GM23338 (cell line): Measurements from ENCODE around the gene CD22. TPM values are rescaled to one million over a fixed set of nuclear protein-coding genes. Genes with fewer than 3 reads are reported as not detected.

Experiments used
- ATAC-seq: fragments of 200-7000 bp; cut with Tn5 transposase; 3 replicates; pipeline ENCODE4 v1.9.1; 2020
- DNase-seq: peaks from one replicate; pipeline ENCODE4 v3.0.0-alpha.2; 2015; ENCODE audit warnings: low spot score
- H2AFZ ChIP-seq: fragments of 200-600 bp; sonication (generic); 2 replicates; pipeline ENCODE4 v1.8.0; 2016; ENCODE audit warnings: antibody characterized with exemption, mild to moderate bottlenecking, moderate library complexity
- H3F3A ChIP-seq: fragments of 200-600 bp; sonication (generic); replicated peaks from 2 replicates; pipeline ENCODE4 v1.8.0; 2017; ENCODE audit warnings: antibody characterized with exemption, mixed run types, low read depth
- H3K27ac ChIP-seq: fragments of 200-600 bp; sonication (generic); 2 replicates; pipeline ENCODE4 v1.6.1; 2016; ENCODE audit warnings: low read depth
- H3K27me3 ChIP-seq: fragments of 200-600 bp; sonication (generic); 2 replicates; pipeline ENCODE4 v1.8.0; 2016; ENCODE audit warnings: mild to moderate bottlenecking, mixed run types, moderate library complexity; ENCODE audit not compliant: insufficient read depth
- H3K36me3 ChIP-seq: fragments of 200-600 bp; sonication (generic); 2 replicates; pipeline ENCODE4 v1.8.0; 2016; ENCODE audit warnings: mild to moderate bottlenecking; ENCODE audit not compliant: insufficient read depth
- H3K4me1 ChIP-seq: fragments of 200-600 bp; sonication (generic); 2 replicates; pipeline ENCODE4 v1.8.0; 2016; ENCODE audit warnings: mild to moderate bottlenecking, moderate library complexity; ENCODE audit not compliant: insufficient read depth
- H3K4me2 ChIP-seq: fragments of 200-600 bp; sonication (generic); 2 replicates; pipeline ENCODE4 v1.7.1; 2017; ENCODE audit warnings: mixed run types
- H3K4me3 ChIP-seq: fragments of 200-600 bp; sonication (generic); 2 replicates; pipeline ENCODE4 v1.6.1; 2016; ENCODE audit warnings: mixed run types
- H3K79me2 ChIP-seq: fragments of 200-600 bp; sonication (generic); replicated peaks from 2 replicates; pipeline ENCODE4 v1.8.0; 2017; ENCODE audit warnings: mild to moderate bottlenecking; ENCODE audit not compliant: insufficient read depth
- H3K9me2 ChIP-seq: fragments of 200-600 bp; sonication (generic); 2 replicates; pipeline ENCODE4 v1.8.0; 2017; ENCODE audit not compliant: insufficient read depth
- H4K20me1 ChIP-seq: fragments of 200-600 bp; sonication (generic); replicated peaks from 2 replicates; pipeline ENCODE4 v1.8.0; 2017; ENCODE audit warnings: mild to moderate bottlenecking; ENCODE audit not compliant: insufficient read depth
- H3K27ac Mint-ChIP-seq: 2 replicates; pipeline ENCODE4 v1.8.0; 2020; ENCODE audit warnings: inconsistent platforms, mild to moderate bottlenecking, moderate library complexity, mixed read lengths
- H3K27me3 Mint-ChIP-seq: 3 replicates; pipeline ENCODE4 v1.8.0; 2022; ENCODE audit warnings: low read depth, mild to moderate bottlenecking, moderate library complexity, mixed read lengths, inconsistent platforms; ENCODE audit not compliant: insufficient read depth, poor library complexity
- H3K36me3 Mint-ChIP-seq: 3 replicates; pipeline ENCODE4 v1.8.0; 2021; ENCODE audit warnings: low read depth, mild to moderate bottlenecking, inconsistent platforms, moderate library complexity, mixed read lengths
- H3K4me1 Mint-ChIP-seq: 3 replicates; pipeline ENCODE4 v1.8.0; 2020; ENCODE audit warnings: mild to moderate bottlenecking, inconsistent platforms, mixed read lengths
- H3K4me3 Mint-ChIP-seq: 3 replicates; pipeline ENCODE4 v1.8.0; 2021; ENCODE audit warnings: moderate library complexity, mild to moderate bottlenecking, inconsistent platforms, mixed read lengths
- H3K9me3 Mint-ChIP-seq: 3 replicates; pipeline ENCODE4 v1.8.0; 2020; ENCODE audit warnings: moderate library complexity, mild to moderate bottlenecking, inconsistent platforms, mixed read lengths
- CREB1 ChIP-seq: fragments of 250-450 bp; sonication (Bioruptor Pico); IDR thresholded peaks from 2 replicates; pipeline ENCODE4 v1.5.0; 2020; ENCODE audit warnings: low read depth, mild to moderate bottlenecking, moderate library complexity
- EZH2 ChIP-seq: fragments of 200-600 bp; sonication (generic); IDR thresholded peaks from one replicate; pipeline ENCODE4 v1.8.0; 2017; ENCODE audit warnings: antibody characterized with exemption, mild to moderate bottlenecking, low read depth; ENCODE audit not compliant: unreplicated experiment
- EZH2phosphoT487 ChIP-seq: fragments of 200-600 bp; sonication (generic); IDR thresholded peaks from one replicate; pipeline ENCODE4 v1.8.1; 2018; ENCODE audit warnings: antibody characterized with exemption; ENCODE audit not compliant: unreplicated experiment
- JUNB ChIP-seq: IDR thresholded peaks from one replicate; pipeline ENCODE4 v1.6.1; 2016; ENCODE audit warnings: antibody characterized with exemption; ENCODE audit not compliant: unreplicated experiment
- NANOG ChIP-seq: IDR thresholded peaks from 2 replicates; pipeline ENCODE4 v1.6.1; 2016; ENCODE audit warnings: antibody characterized with exemption, borderline replicate concordance
- POLR2AphosphoS5 ChIP-seq: IDR thresholded peaks from 2 replicates; pipeline ENCODE4 v1.6.1; 2016; ENCODE audit warnings: antibody characterized with exemption, low read depth
- STAT1 ChIP-seq: IDR thresholded peaks from one replicate; pipeline ENCODE4 v1.6.1; 2016; ENCODE audit warnings: antibody characterized with exemption; ENCODE audit not compliant: unreplicated experiment
- ZNF114 ChIP-seq: fragments of 250-450 bp; sonication (Bioruptor Pico); IDR thresholded peaks from 2 replicates; pipeline ENCODE4 v1.5.0; 2020; ENCODE audit warnings: mild to moderate bottlenecking, moderate library complexity
- ZNF331 ChIP-seq: fragments of 250-450 bp; sonication (Bioruptor Pico); IDR thresholded peaks from 2 replicates; pipeline ENCODE4 v1.5.0; 2020; ENCODE audit warnings: low read depth, mild to moderate bottlenecking, moderate library complexity
- polyA plus RNA-seq: library from polyadenylated mRNA; unstranded; fragments of >200 nt; fragmentation: Nextera tagmentation; extraction: Ambion mirVana; gene quantifications from 2 replicates; pipeline ENCODE4 v1.2.1, GENCODE V29; 2016
- total RNA-seq: library from RNA; depleted of rRNA; stranded (reverse); fragments of >200 nt; shearing (Covaris generic); gene quantifications from 2 replicates; pipeline ENCODE4 v1.2.3, GENCODE V29; 2014
- TF ChIP-seq, protein P1 (sequence below), 2 experiments: fragments of 200-600 bp in 1 of 2; sonication (generic) in 1 of 2; conservative IDR thresholded peaks; 2 replicates each; pipeline versions ENCODE4 v1.5.1 to v1.6.1; 2016 to 2017; ENCODE audit warnings: antibody characterized with exemption in 2 of 2, low read depth in 2 of 2, mild to moderate bottlenecking in 2 of 2, moderate library complexity in 1 of 2
- TF ChIP-seq, protein P2 (sequence below): IDR thresholded peaks from 2 replicates; pipeline ENCODE4 v1.6.1; 2016; ENCODE audit warnings: antibody characterized with exemption
- TF ChIP-seq, protein P3 (sequence below): fragments of 250-450 bp; sonication (Bioruptor Pico); IDR thresholded peaks from 2 replicates; pipeline ENCODE4 v1.5.0; 2020; ENCODE audit warnings: mild to moderate bottlenecking, moderate library complexity
- TF ChIP-seq, protein P4 (sequence below): IDR thresholded peaks from one replicate; pipeline ENCODE4 v1.6.1; 2018; ENCODE audit warnings: antibody characterized with exemption; ENCODE audit not compliant: unreplicated experiment

CD22 gene
- total and polyA plus RNA-seq, 2 experiments from 2014 or later: 0.10 to 0.32 TPM

DNA sequence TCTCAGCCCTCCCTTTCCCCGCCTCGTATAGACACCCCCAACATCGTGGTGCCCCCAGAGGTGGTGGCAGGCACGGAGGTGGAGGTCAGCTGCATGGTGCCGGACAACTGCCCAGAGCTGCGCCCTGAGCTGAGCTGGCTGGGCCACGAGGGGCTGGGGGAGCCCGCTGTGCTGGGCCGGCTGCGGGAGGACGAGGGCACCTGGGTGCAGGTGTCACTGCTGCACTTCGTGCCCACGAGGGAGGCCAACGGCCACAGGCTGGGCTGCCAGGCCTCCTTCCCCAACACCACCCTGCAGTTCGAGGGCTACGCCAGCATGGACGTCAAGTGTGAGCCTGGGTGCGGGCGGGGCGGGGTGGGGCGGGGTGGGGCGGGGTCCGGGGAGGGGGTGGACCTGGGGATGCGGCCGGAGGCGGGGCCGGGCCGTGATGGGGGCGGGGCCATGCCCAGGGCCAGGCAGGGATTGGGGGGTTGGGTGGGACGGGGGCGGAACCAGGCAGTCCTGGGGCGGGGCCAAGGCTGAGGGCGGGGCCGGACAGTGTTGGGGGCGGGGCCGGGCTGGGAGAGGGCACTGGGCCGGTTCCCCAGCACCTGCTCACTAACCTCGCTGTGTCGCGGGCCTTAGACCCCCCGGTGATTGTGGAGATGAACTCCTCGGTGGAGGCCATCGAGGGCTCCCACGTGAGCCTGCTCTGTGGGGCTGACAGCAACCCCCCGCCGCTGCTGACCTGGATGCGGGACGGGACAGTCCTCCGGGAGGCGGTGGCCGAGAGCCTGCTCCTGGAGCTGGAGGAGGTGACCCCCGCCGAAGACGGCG is 29.3 kb upstream of the CD22 start:
- Histone ChIP-seq H3K4me3 (no peak overlapping the region), H3K79me2 (no peaks in the 10 kb centered on the region), H3K4me1 (peaks cover 15% of the 10 kb centered on the region; the same call in 1 of the 2 replicates), H3K27ac (no peak overlapping the region), H4K20me1 (no peaks in the 10 kb centered on the region), H3K36me3 (no peaks in the 10 kb centered on the region), H2AFZ (no peak overlapping the region; the same call in 1 of the 2 replicates), H3K27me3 (no peaks in the 10 kb centered on the region), H3K4me2 (no peak overlapping the region; the same call in 1 of the 2 replicates), H3K9me2 (no peaks in the 10 kb centered on the region), H3F3A (peaks cover 13% of the 10 kb centered on the region)
- peaks cover 7% of the 10 kb centered on the region; the same call in 2 of the 3 replicates for H3K4me1 Mint-ChIP-seq
- H3K27me3 Mint-ChIP-seq: peaks cover 4% of the 10 kb centered on the region
- TF ChIP-seq, protein P1, sequence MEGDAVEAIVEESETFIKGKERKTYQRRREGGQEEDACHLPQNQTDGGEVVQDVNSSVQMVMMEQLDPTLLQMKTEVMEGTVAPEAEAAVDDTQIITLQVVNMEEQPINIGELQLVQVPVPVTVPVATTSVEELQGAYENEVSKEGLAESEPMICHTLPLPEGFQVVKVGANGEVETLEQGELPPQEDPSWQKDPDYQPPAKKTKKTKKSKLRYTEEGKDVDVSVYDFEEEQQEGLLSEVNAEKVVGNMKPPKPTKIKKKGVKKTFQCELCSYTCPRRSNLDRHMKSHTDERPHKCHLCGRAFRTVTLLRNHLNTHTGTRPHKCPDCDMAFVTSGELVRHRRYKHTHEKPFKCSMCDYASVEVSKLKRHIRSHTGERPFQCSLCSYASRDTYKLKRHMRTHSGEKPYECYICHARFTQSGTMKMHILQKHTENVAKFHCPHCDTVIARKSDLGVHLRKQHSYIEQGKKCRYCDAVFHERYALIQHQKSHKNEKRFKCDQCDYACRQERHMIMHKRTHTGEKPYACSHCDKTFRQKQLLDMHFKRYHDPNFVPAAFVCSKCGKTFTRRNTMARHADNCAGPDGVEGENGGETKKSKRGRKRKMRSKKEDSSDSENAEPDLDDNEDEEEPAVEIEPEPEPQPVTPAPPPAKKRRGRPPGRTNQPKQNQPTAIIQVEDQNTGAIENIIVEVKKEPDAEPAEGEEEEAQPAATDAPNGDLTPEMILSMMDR (conservative IDR thresholded peaks at IDR 0.05; ENCODE audit: low read depth in 2 of 2): no peak
- TF ChIP-seq, protein P2, sequence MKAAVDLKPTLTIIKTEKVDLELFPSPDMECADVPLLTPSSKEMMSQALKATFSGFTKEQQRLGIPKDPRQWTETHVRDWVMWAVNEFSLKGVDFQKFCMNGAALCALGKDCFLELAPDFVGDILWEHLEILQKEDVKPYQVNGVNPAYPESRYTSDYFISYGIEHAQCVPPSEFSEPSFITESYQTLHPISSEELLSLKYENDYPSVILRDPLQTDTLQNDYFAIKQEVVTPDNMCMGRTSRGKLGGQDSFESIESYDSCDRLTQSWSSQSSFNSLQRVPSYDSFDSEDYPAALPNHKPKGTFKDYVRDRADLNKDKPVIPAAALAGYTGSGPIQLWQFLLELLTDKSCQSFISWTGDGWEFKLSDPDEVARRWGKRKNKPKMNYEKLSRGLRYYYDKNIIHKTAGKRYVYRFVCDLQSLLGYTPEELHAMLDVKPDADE: no peak
- TF ChIP-seq EZH2phosphoT487: no peak
- TF ChIP-seq ZNF331: no peak
- no peak for TF ChIP-seq ZNF114
- TF ChIP-seq, protein P3, sequence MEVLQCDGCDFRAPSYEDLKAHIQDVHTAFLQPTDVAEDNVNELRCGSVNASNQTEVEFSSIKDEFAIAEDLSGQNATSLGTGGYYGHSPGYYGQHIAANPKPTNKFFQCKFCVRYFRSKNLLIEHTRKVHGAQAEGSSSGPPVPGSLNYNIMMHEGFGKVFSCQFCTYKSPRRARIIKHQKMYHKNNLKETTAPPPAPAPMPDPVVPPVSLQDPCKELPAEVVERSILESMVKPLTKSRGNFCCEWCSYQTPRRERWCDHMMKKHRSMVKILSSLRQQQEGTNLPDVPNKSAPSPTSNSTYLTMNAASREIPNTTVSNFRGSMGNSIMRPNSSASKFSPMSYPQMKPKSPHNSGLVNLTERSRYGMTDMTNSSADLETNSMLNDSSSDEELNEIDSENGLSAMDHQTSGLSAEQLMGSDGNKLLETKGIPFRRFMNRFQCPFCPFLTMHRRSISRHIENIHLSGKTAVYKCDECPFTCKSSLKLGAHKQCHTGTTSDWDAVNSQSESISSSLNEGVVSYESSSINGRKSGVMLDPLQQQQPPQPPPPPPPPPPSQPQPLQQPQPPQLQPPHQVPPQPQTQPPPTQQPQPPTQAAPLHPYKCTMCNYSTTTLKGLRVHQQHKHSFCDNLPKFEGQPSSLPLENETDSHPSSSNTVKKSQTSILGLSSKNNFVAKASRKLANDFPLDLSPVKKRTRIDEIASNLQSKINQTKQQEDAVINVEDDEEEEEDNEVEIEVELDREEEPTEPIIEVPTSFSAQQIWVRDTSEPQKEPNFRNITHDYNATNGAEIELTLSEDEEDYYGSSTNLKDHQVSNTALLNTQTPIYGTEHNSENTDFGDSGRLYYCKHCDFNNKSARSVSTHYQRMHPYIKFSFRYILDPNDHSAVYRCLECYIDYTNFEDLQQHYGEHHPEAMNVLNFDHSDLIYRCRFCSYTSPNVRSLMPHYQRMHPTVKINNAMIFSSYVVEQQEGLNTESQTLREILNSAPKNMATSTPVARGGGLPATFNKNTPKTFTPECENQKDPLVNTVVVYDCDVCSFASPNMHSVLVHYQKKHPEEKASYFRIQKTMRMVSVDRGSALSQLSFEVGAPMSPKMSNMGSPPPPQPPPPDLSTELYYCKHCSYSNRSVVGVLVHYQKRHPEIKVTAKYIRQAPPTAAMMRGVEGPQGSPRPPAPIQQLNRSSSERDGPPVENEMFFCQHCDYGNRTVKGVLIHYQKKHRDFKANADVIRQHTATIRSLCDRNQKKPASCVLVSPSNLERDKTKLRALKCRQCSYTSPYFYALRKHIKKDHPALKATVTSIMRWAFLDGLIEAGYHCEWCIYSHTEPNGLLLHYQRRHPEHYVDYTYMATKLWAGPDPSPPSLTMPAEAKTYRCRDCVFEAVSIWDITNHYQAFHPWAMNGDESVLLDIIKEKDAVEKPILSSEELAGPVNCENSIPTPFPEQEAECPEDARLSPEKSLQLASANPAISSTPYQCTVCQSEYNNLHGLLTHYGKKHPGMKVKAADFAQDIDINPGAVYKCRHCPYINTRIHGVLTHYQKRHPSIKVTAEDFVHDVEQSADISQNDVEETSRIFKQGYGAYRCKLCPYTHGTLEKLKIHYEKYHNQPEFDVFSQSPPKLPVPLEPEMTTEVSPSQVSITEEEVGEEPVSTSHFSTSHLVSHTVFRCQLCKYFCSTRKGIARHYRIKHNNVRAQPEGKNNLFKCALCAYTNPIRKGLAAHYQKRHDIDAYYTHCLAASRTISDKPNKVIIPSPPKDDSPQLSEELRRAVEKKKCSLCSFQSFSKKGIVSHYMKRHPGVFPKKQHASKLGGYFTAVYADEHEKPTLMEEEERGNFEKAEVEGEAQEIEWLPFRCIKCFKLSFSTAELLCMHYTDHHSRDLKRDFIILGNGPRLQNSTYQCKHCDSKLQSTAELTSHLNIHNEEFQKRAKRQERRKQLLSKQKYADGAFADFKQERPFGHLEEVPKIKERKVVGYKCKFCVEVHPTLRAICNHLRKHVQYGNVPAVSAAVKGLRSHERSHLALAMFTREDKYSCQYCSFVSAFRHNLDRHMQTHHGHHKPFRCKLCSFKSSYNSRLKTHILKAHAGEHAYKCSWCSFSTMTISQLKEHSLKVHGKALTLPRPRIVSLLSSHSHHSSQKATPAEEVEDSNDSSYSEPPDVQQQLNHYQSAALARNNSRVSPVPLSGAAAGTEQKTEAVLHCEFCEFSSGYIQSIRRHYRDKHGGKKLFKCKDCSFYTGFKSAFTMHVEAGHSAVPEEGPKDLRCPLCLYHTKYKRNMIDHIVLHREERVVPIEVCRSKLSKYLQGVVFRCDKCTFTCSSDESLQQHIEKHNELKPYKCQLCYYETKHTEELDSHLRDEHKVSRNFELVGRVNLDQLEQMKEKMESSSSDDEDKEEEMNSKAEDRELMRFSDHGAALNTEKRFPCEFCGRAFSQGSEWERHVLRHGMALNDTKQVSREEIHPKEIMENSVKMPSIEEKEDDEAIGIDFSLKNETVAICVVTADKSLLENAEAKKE: no peak
- TF ChIP-seq EZH2: no peak
- no peak for TF ChIP-seq STAT1
- no peak for TF ChIP-seq JUNB
- TF ChIP-seq CREB1 (CRISPR knock-in tag): no peak
- no peak for TF ChIP-seq NANOG
- no peak for TF ChIP-seq POLR2AphosphoS5
- TF ChIP-seq, protein P4, sequence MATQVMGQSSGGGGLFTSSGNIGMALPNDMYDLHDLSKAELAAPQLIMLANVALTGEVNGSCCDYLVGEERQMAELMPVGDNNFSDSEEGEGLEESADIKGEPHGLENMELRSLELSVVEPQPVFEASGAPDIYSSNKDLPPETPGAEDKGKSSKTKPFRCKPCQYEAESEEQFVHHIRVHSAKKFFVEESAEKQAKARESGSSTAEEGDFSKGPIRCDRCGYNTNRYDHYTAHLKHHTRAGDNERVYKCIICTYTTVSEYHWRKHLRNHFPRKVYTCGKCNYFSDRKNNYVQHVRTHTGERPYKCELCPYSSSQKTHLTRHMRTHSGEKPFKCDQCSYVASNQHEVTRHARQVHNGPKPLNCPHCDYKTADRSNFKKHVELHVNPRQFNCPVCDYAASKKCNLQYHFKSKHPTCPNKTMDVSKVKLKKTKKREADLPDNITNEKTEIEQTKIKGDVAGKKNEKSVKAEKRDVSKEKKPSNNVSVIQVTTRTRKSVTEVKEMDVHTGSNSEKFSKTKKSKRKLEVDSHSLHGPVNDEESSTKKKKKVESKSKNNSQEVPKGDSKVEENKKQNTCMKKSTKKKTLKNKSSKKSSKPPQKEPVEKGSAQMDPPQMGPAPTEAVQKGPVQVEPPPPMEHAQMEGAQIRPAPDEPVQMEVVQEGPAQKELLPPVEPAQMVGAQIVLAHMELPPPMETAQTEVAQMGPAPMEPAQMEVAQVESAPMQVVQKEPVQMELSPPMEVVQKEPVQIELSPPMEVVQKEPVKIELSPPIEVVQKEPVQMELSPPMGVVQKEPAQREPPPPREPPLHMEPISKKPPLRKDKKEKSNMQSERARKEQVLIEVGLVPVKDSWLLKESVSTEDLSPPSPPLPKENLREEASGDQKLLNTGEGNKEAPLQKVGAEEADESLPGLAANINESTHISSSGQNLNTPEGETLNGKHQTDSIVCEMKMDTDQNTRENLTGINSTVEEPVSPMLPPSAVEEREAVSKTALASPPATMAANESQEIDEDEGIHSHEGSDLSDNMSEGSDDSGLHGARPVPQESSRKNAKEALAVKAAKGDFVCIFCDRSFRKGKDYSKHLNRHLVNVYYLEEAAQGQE: no peak
- H3K36me3 Mint-ChIP-seq: no peaks in the 10 kb centered on the region
- ATAC-seq (peak; percentile 65), DNase-seq (peak; percentile 79)
- H3K27ac Mint-ChIP-seq: no peak overlapping the region
- H3K9me3 Mint-ChIP-seq: no peaks in the 10 kb centered on the region
- no peak overlapping the region for H3K4me3 Mint-ChIP-seq
